ENCODE measurements around the gene LIPC. TPM values are rescaled to one million over a fixed set of nuclear protein-coding genes. Genes with fewer than 3 reads are reported as not detected.
A peak's percentile ranks its signal among the peaks of the same experiment; 100 is the strongest.

Gene LIPC
- total and polyA plus RNA-seq, 9 of the 15 experiments (the other 6 are each of a cell fraction or from before 2014, with no cell fraction given): 0.07 to 0.41 (median 0.11) TPM; not detected in 2

- Histone ChIP-seq H4K20me1 (replicated peaks; ENCODE audit: control insufficient read depth, insufficient read depth, low read length) (no peaks in the 10 kb centered on the region), H3K9me1 (ENCODE audit: control insufficient read depth, insufficient read depth, low read length) (no peaks in the 10 kb centered on the region), H2AFZ (ENCODE audit: low read depth, low read length) (peak overlapping the region; percentile 84), H3K9me3 (replicated peaks; ENCODE audit: control insufficient read depth, insufficient read depth, low read depth, low read length) (no peaks in the 10 kb centered on the region), H3K79me2 (ENCODE audit: control insufficient read depth, insufficient read depth, low read length) (no peaks in the 10 kb centered on the region), H3K36me3 (ENCODE audit: control insufficient read depth, insufficient read depth, low read length) (no peaks in the 10 kb centered on the region), H3K27ac (ENCODE audit: extremely low read depth, low read depth, low read length) (peak overlapping the region; percentile 61), H3K9ac (ENCODE audit: insufficient read depth in 1 of 2, low read depth in 2 of 2, low read length in 2 of 2) (peak overlapping the region; percentile 32 to 65), H3K27me3 (ENCODE audit: control insufficient read depth in 2 of 2, insufficient read depth in 2 of 2, low read length in 2 of 2) (no peaks in the 10 kb centered on the region), H3K4me1 (replicated peaks in 1 of 2; ENCODE audit: control insufficient read depth in 2 of 2, insufficient read depth in 2 of 2, low read length in 2 of 2) (peaks cover 36 to 44% of the 10 kb centered on the region in 2 experiments), H3K4me3 (no peak overlapping the region), H3K4me2 (ENCODE audit: insufficient read depth, low read length) (peak overlapping the region; percentile 67)
- 60% methylated on average over 18 of the region's 18 CpGs for WGBS (ENCODE audit: insufficient coverage, low coverage, missing lambda C conversion rate)
- ChIA-PET CTCF (ENCODE audit: low intra/inter-chr PET ratio) (no interaction called here), POLR2A (interaction anchor here (0.8 to 1.3 kb wide), 2 partner anchors 10 to 12 kb away, joined by 3 to 5 read pairs; no protein-coding TSS in a partner anchor)
- intact Hi-C loops (cut with micrococcal nuclease) (loop anchor here (5.0 kb wide), 1 partner anchor 202 kb away; the partner anchor contains the start of gene ADAM10), in situ Hi-C loops (cut with MboI) (no loop called here)
- ATAC-seq (no peak), DNase-seq (ENCODE audit: extremely low read depth in 1 of 4, low spot score in 3 of 4) (peak in 2 of 4 experiments; percentile 61 to 70), FAIRE-seq (peak; percentile 67)
- BruUV-seq (replicated peaks): no TSS peak
- TF ChIP-seq ZNF589 (CRISPR knock-in tag; IDR thresholded peaks at IDR 0.05; ENCODE audit: low read depth) (peak; percentile 62; the same call in 1 of the 2 replicates), BACH1 (tag; IDR thresholded peaks at IDR 0.05) (no peak; the same call in 1 of the 2 replicates), RBBP5 (IDR thresholded peaks at IDR 0.05; ENCODE audit: borderline replicate concordance, insufficient read depth, low read length, poor library complexity, severe bottlenecking) (peak; percentile 20), DMBX1 (CRISPR knock-in tag; IDR thresholded peaks at IDR 0.05; ENCODE audit: borderline replicate concordance) (peak; percentile 7; the same call in 1 of the 2 replicates), JUND (IDR thresholded peaks at IDR 0.05; ENCODE audit: borderline replicate concordance, low read depth, low read length) (no peak), JUND (tag; IDR thresholded peaks at IDR 0.05; ENCODE audit: borderline replicate concordance, low read depth, low read length) (peak; percentile 51; the same call in 1 of the 3 replicates), TCF3 (CRISPR knock-in tag; IDR thresholded peaks at IDR 0.05) (0 out of 2 replicates have a peak, but pooled peaks have one; percentile 22), NR2C2 (CRISPR knock-in tag; IDR thresholded peaks at IDR 0.05) (0 out of 2 replicates have a peak, but pooled peaks have one; percentile 22), NR2C2 (tag; IDR thresholded peaks at IDR 0.05) (no peak), MYC (IDR thresholded peaks at IDR 0.05; ENCODE audit: low read depth, low read length) (0 out of 2 replicates have a peak, but pooled peaks have one; percentile 14), MYC (CRISPR knock-in tag; IDR thresholded peaks at IDR 0.05; ENCODE audit: borderline replicate concordance, low read depth) (no peak), PHB (CRISPR knock-in tag; IDR thresholded peaks at IDR 0.05) (no peak), ZBTB33 (CRISPR knock-in tag; IDR thresholded peaks at IDR 0.05) (peak; percentile 61; the same call in 1 of the 2 replicates), ZNF146 (CRISPR knock-in tag; IDR thresholded peaks at IDR 0.05; ENCODE audit: unreplicated experiment) (no peak), ZNF639 (CRISPR knock-in tag; conservative IDR thresholded peaks at IDR 0.05 in 1 of 2, IDR thresholded peaks at IDR 0.05 in 1 of 2) (peak in 1 of 2 experiments; percentile 18; a peak in 1 of 4 replicates)
Measured at GRCh38 chr15:58545307-58546065, 113.7 kb downstream of the LIPC start.
